HCT116 (cell line): ENCODE measurements around the gene ITGBL1. TPM values are rescaled to one million over a fixed set of nuclear protein-coding genes. Genes with fewer than 3 reads are reported as not detected.

Source experiments
- ATAC-seq: fragments of 200-7000 bp; cut with Tn5 transposase; 2 replicates; pipeline ENCODE4 v1.9.1; 2020; ENCODE audit warnings: mild to moderate bottlenecking, moderate library complexity
- BruUV-seq: library from RNA; stranded (reverse); fragments of 400-500 nt; replicated peaks from 2 replicates; lab custom pipeline; 2021; lab: Mats Ljungman, UMichigan
- CTCF ChIA-PET: fragments of 300-600 bp; sonication (Branson Sonifier 250); formaldehyde crosslinking; loops from one replicate; lab custom pipeline; 2021; ENCODE audit warnings: antibody characterized with exemption; lab: Charles Lee
- POLR2A ChIA-PET: fragments of 300-600, 350-600 bp; sonication (Branson Sonifier 250); formaldehyde crosslinking; loops from one replicate; lab custom pipeline; 2021; ENCODE audit warnings: antibody characterized with exemption; lab: Charles Lee
- RAD21 ChIA-PET, 2 experiments: fragments of 300-600 bp; sonication (Branson Sonifier 250); formaldehyde crosslinking; loops; one replicate each; lab custom pipeline; 2023; ENCODE audit warnings: low total read pairs in 2 of 2; ENCODE audit not compliant: uncharacterized antibody in 2 of 2, unreplicated experiment in 2 of 2, low non-redundant PET in 1 of 2; lab: Charles Lee
- DNase-seq: peaks from one replicate; pipeline ENCODE4 v3.0.0-alpha.2; 2010; ENCODE audit warnings: low read depth, low spot score
- H2AFZ ChIP-seq: fragments of 200-600 bp; shearing (Covaris generic), sonication (generic); 2 replicates; pipeline ENCODE4 v1.6.1; 2017; ENCODE audit warnings: low read depth, mixed run types, mixed read lengths, antibody characterized with exemption, low read length; ENCODE audit not compliant: poor library complexity, severe bottlenecking
- H3K27ac ChIP-seq: 2 replicates; pipeline ENCODE4 v1.5.1; 2012; ENCODE audit warnings: low read depth, low read length
- H3K27me3 ChIP-seq: fragments of 200-600 bp; sonication (generic); 2 replicates; pipeline ENCODE4 v1.6.1; 2016; ENCODE audit warnings: mixed run types, low read length, mixed read lengths; ENCODE audit not compliant: insufficient read depth
- H3K36me3 ChIP-seq, 2 experiments: fragments of 200-500 bp in 1 of 2; fragments of 200-600 bp in 1 of 2; sonication (Bioruptor generic) in 1 of 2; sonication (generic) in 1 of 2; 2 replicates each; pipeline versions ENCODE4 v1.5.1 to v1.6.1; 2014 to 2016; ENCODE audit warnings: low read length in 2 of 2, inconsistent platforms in 1 of 2, mixed read lengths in 1 of 2, mixed run types in 1 of 2; ENCODE audit not compliant: insufficient read depth in 2 of 2, control insufficient read depth in 1 of 2
- H3K4me1 ChIP-seq, 2 experiments: fragments of 200-600 bp in 1 of 2; sonication (generic) in 1 of 2; 2 replicates each; pipeline versions ENCODE4 v1.5.1 to v1.6.1; 2012 to 2017; ENCODE audit warnings: low read length in 2 of 2, inconsistent platforms in 1 of 2, mild to moderate bottlenecking in 1 of 2, mixed read lengths in 1 of 2, mixed run types in 1 of 2, moderate library complexity in 1 of 2; ENCODE audit not compliant: insufficient read depth in 2 of 2, control insufficient read depth in 1 of 2
- H3K4me2 ChIP-seq: fragments of 200-600 bp; sonication (generic); 2 replicates; pipeline ENCODE4 v1.6.1; 2017; ENCODE audit warnings: mixed run types, low read length, mixed read lengths
- H3K4me3 ChIP-seq, 2 experiments: fragments of 200-600 bp in 1 of 2; sonication (generic) in 1 of 2; replicated peaks in 1 of 2; 2 replicates each; pipeline ENCODE4 v1.5.1; 2011 to 2016; ENCODE audit warnings: low read length in 2 of 2, control low read depth in 1 of 2, low read depth in 1 of 2, mild to moderate bottlenecking in 1 of 2, mixed read lengths in 1 of 2, mixed run types in 1 of 2
- H3K79me2 ChIP-seq: fragments of 200-600 bp; sonication (generic); 2 replicates; pipeline ENCODE4 v1.6.1; 2017; ENCODE audit warnings: mild to moderate bottlenecking, mixed run types, low read length, moderate library complexity, mixed read lengths; ENCODE audit not compliant: insufficient read depth
- H3K9ac ChIP-seq: fragments of 200-600 bp; sonication (generic); 2 replicates; pipeline ENCODE4 v1.6.1; 2016; ENCODE audit warnings: low read length, mixed read lengths
- H3K9me2 ChIP-seq: fragments of 200-600 bp; sonication (generic), shearing (Covaris generic); 2 replicates; pipeline ENCODE4 v1.6.1; 2017; ENCODE audit warnings: mixed run types, mild to moderate bottlenecking, moderate library complexity; ENCODE audit not compliant: insufficient read depth
- H3K9me3 ChIP-seq, 2 experiments: fragments of 200-500 bp in 1 of 2; fragments of 200-600 bp in 1 of 2; sonication (Bioruptor generic) in 1 of 2; sonication (generic) in 1 of 2; 2 replicates each; pipeline ENCODE4 v1.6.1; 2014 to 2017; ENCODE audit warnings: low read length in 2 of 2, mixed read lengths in 2 of 2, inconsistent platforms in 1 of 2, low read depth in 1 of 2, mild to moderate bottlenecking in 1 of 2, mixed run types in 1 of 2, moderate library complexity in 1 of 2; ENCODE audit not compliant: control insufficient read depth in 1 of 2, insufficient read depth in 1 of 2
- H4K20me1 ChIP-seq: fragments of 200-600 bp; sonication (generic), shearing (Covaris generic); 2 replicates; pipeline ENCODE4 v1.6.1; 2017; ENCODE audit warnings: mixed run types, mild to moderate bottlenecking, moderate library complexity; ENCODE audit not compliant: insufficient read depth
- JUND ChIP-seq: IDR thresholded peaks from 2 replicates; pipeline ENCODE4 v1.6.1; 2012
- POLR2AphosphoS5 ChIP-seq: IDR thresholded peaks from 2 replicates; pipeline ENCODE4 v1.6.1; 2011; ENCODE audit warnings: mild to moderate bottlenecking, low read depth, low read length, moderate library complexity
- REST ChIP-seq: IDR thresholded peaks from 2 replicates; pipeline ENCODE4 v1.6.1; 2012; ENCODE audit warnings: low read depth
- SRF ChIP-seq: IDR thresholded peaks from 2 replicates; pipeline ENCODE4 v1.6.1; 2012; ENCODE audit warnings: low read depth
- ZNF274 ChIP-seq: fragments of 200-500 bp; sonication (Bioruptor generic); IDR thresholded peaks from 2 replicates; pipeline ENCODE4 v1.6.1; 2014; ENCODE audit warnings: mild to moderate bottlenecking, low read depth, low read length, inconsistent platforms
- intact Hi-C: fragments of 100-400 bp; cut with micrococcal nuclease; formaldehyde crosslinking; loops from 2 replicates; pipeline ENCODE4 v1.10.0; 2022
- total RNA-seq: library from RNA; stranded (reverse); gene quantifications from one replicate; pipeline ENCODE4 v1.2.1, GENCODE V29; 2021; ENCODE audit not compliant: unreplicated experiment

ITGBL1 gene
- total RNA-seq, 1 experiment from 2014 or later: 0.66 TPM

- CTCF ChIA-PET: no interaction called here
Measured at GRCh38 chr13:101467415-101467814, 14.9 kb downstream of the ITGBL1 start.

GRCh38 chr13:101473458-101473857, 21.0 kb downstream of the ITGBL1 start:
- no peak for ATAC-seq
- POLR2A ChIA-PET: no interaction called here

More at GRCh38 chr13:101467415-101467814, 14.9 kb downstream of the ITGBL1 start:
- no peaks in the 10 kb centered on the region for H3K27me3 ChIP-seq
- no peak overlapping the region for H3K27ac ChIP-seq
- no peak overlapping the region for H3K4me3 ChIP-seq
- intact Hi-C loops: no loop called here
- peaks cover 0 to 13% of the 10 kb centered on the region in 2 experiments; a peak in 1 of 4 replicates for H3K9me3 ChIP-seq
- H4K20me1 ChIP-seq: no peaks in the 10 kb centered on the region
- ATAC-seq (no peak), DNase-seq (no peak)
- POLR2A ChIA-PET: no interaction called here
- RAD21 ChIA-PET: no interaction called here
- H3K9ac ChIP-seq: no peak overlapping the region
- BruUV-seq: no TSS peak
- H3K79me2 ChIP-seq: no peaks in the 10 kb centered on the region
- no peaks in the 10 kb centered on the region for H3K4me1 ChIP-seq
- no peaks in the 10 kb centered on the region for H3K36me3 ChIP-seq
- H3K4me2 ChIP-seq: no peak overlapping the region
- TF ChIP-seq JUND (no peak), POLR2AphosphoS5 (no peak), ZNF274 (no peak)
- H3K9me2 ChIP-seq: no peaks in the 10 kb centered on the region
- H2AFZ ChIP-seq: no peak overlapping the region

More at GRCh38 chr13:101473458-101473857, 21.0 kb downstream of the ITGBL1 start:
- DNase-seq: no peak
- TF ChIP-seq SRF: no peak
- TF ChIP-seq REST: no peak
- TF ChIP-seq, all 23 proteins: peak for 0
- ChIA-PET RAD21 (no interaction called here), CTCF (interaction anchor here (1.1 to 2.4 kb wide), 2 partner anchors 315 to 328 kb away, joined by 5 to 12 read pairs; no protein-coding TSS in a partner anchor)
- Histone ChIP-seq H3K4me3 (no peak overlapping the region), H3K9ac (no peak overlapping the region), H3K79me2 (no peaks in the 10 kb centered on the region), H2AFZ (no peak overlapping the region), H3K4me2 (no peak overlapping the region), H4K20me1 (no peaks in the 10 kb centered on the region), H3K27me3 (no peaks in the 10 kb centered on the region), H3K36me3 (no peaks in the 10 kb centered on the region), H3K4me1 (no peaks in the 10 kb centered on the region), H3K27ac (no peak overlapping the region), H3K9me3 (peaks cover 0 to 16% of the 10 kb centered on the region in 2 experiments; a peak in 2 of 4 replicates), H3K9me2 (no peaks in the 10 kb centered on the region)
- intact Hi-C loops: loop anchor here (10.0 kb wide), 1 partner anchor 319 kb away; no protein-coding TSS in a partner anchor
- BruUV-seq: no TSS peak
